IMR-90 (cell line): Measurements from ENCODE around the gene DNAI2. TPM values are rescaled to one million over a fixed set of nuclear protein-coding genes. Genes with fewer than 3 reads are reported as not detected.

Source experiments
- ATAC-seq: fragments of 200-7000 bp; cut with Tn5 transposase; 2 replicates; pipeline ENCODE4 v1.9.1; 2020; ENCODE audit warnings: low read depth, mild to moderate bottlenecking, moderate library complexity
- BruUV-seq: library from RNA; stranded (reverse); fragments of 400-500 nt; replicated peaks from 2 replicates; lab custom pipeline; 2021; lab: Mats Ljungman, UMichigan
- CTCF ChIA-PET: fragments of 300-600 bp; formaldehyde crosslinking; extraction: SDS; loops from one replicate; lab custom pipeline; 2021; ENCODE audit warnings: antibody characterized with exemption; lab: Yijun Ruan, JAX
- POLR2A ChIA-PET: fragments of 300-600 bp; sonication (Branson Sonifier 250); formaldehyde crosslinking; loops from one replicate; lab custom pipeline; 2022; ENCODE audit warnings: antibody characterized with exemption; ENCODE audit not compliant: unreplicated experiment; lab: Charles Lee
- DNase-seq: peaks from one replicate; pipeline ENCODE4 v3.0.0; 2013
- H2AFZ ChIP-seq: replicated peaks from 2 replicates; pipeline ENCODE3; 2013; ENCODE audit warnings: low read length, mild to moderate bottlenecking; ENCODE audit not compliant: poor library complexity
- H2AK5ac ChIP-seq: 2 replicates; pipeline ENCODE4 v1.6.1; 2013; ENCODE audit warnings: low read depth, low read length, inconsistent platforms
- H2AK9ac ChIP-seq: replicated peaks from 2 replicates; pipeline ENCODE3; 2013; ENCODE audit warnings: mild to moderate bottlenecking, low read depth, low read length, moderate library complexity; ENCODE audit not compliant: poor library complexity
- H2BK120ac ChIP-seq: 2 replicates; pipeline ENCODE4 v1.6.1; 2013; ENCODE audit warnings: low read depth, low read length, inconsistent platforms
- H2BK15ac ChIP-seq: 3 replicates; pipeline ENCODE4 v1.6.1; 2013; ENCODE audit warnings: low read depth, low read length, inconsistent platforms
- H2BK20ac ChIP-seq: 2 replicates; pipeline ENCODE4 v1.6.1; 2013; ENCODE audit warnings: low read depth, mild to moderate bottlenecking, inconsistent platforms, low read length, moderate library complexity
- H2BK5ac ChIP-seq: 2 replicates; pipeline ENCODE4 v1.6.1; 2013; ENCODE audit warnings: mild to moderate bottlenecking, low read depth, low read length, inconsistent platforms; ENCODE audit not compliant: poor library complexity, severe bottlenecking
- H3K14ac ChIP-seq: replicated peaks from 2 replicates; pipeline ENCODE4 v1.6.1; 2013; ENCODE audit warnings: low read depth, low read length, inconsistent platforms
- H3K18ac ChIP-seq: 2 replicates; pipeline ENCODE4 v1.6.1; 2013; ENCODE audit warnings: low read depth, low read length, control low read depth
- H3K23ac ChIP-seq: 2 replicates; pipeline ENCODE4 v1.6.1; 2013; ENCODE audit warnings: low read depth, low read length, inconsistent platforms
- H3K27ac ChIP-seq: 2 replicates; pipeline ENCODE4 v1.5.1; 2013; ENCODE audit warnings: mild to moderate bottlenecking, control low read depth, low read length; ENCODE audit not compliant: insufficient read depth
- H3K27me3 ChIP-seq: 2 replicates; pipeline ENCODE4 v1.6.1; 2013; ENCODE audit warnings: low read length; ENCODE audit not compliant: control insufficient read depth, insufficient read depth
- H3K36me3 ChIP-seq: 2 replicates; pipeline ENCODE4 v1.6.1; 2013; ENCODE audit warnings: low read length, mixed read lengths; ENCODE audit not compliant: control insufficient read depth, insufficient read depth
- H3K4ac ChIP-seq: 2 replicates; pipeline ENCODE4 v1.6.1; 2013; ENCODE audit warnings: low read depth, low read length, inconsistent platforms
- H3K4me1 ChIP-seq: 2 replicates; pipeline ENCODE4 v1.6.1; 2013; ENCODE audit warnings: low read length, mixed read lengths; ENCODE audit not compliant: control insufficient read depth, insufficient read depth
- H3K4me2 ChIP-seq: 2 replicates; pipeline ENCODE4 v1.6.1; 2013; ENCODE audit warnings: low read depth, mild to moderate bottlenecking, control low read depth, low read length, moderate library complexity
- H3K4me3 ChIP-seq: 2 replicates; pipeline ENCODE4 v1.5.1; 2013; ENCODE audit warnings: low read depth, mild to moderate bottlenecking, control low read depth, low read length, moderate library complexity; ENCODE audit not compliant: insufficient read depth
- H3K56ac ChIP-seq: 2 replicates; pipeline ENCODE4 v1.6.1; 2013; ENCODE audit warnings: low read length, inconsistent platforms; ENCODE audit not compliant: insufficient read depth; ENCODE audit errors: extremely low read depth
- H3K79me1 ChIP-seq, 2 experiments: 2 replicates each; pipeline ENCODE4 v1.6.1; 2013; ENCODE audit warnings: low read length in 2 of 2, inconsistent platforms in 1 of 2, low read depth in 1 of 2
- H3K9ac ChIP-seq: 2 replicates; pipeline ENCODE4 v1.6.1; 2013; ENCODE audit warnings: low read depth, low read length, control low read depth
- H3K9me1 ChIP-seq: 2 replicates; pipeline ENCODE4 v1.6.1; 2013; ENCODE audit warnings: low read length, inconsistent platforms; ENCODE audit not compliant: insufficient read depth
- H3K9me3 ChIP-seq: 2 replicates; pipeline ENCODE4 v1.6.1; 2013; ENCODE audit warnings: low read length; ENCODE audit not compliant: control insufficient read depth, insufficient read depth
- H4K20me1 ChIP-seq: 2 replicates; pipeline ENCODE4 v1.6.1; 2013; ENCODE audit warnings: low read length, inconsistent platforms; ENCODE audit not compliant: insufficient read depth
- H4K5ac ChIP-seq: 2 replicates; pipeline ENCODE4 v1.6.1; 2013; ENCODE audit warnings: mild to moderate bottlenecking, low read depth, low read length, control low read depth
- H4K8ac ChIP-seq, 2 experiments: 2 replicates each; pipeline ENCODE4 v1.6.1; 2013; ENCODE audit warnings: low read depth in 2 of 2, low read length in 2 of 2, control low read depth in 1 of 2, inconsistent platforms in 1 of 2
- H4K91ac ChIP-seq: 2 replicates; pipeline ENCODE4 v1.6.1; 2013; ENCODE audit warnings: low read depth, low read length, inconsistent platforms; ENCODE audit not compliant: insufficient read depth
- BHLHE40 ChIP-seq: fragments of 150-350 bp; IDR thresholded peaks from 2 replicates; pipeline ENCODE4 v1.6.1; 2016; ENCODE audit warnings: mild to moderate bottlenecking, low read depth, low read length
- CEBPB ChIP-seq: IDR thresholded peaks from 2 replicates; pipeline ENCODE4 v1.6.1; 2012; ENCODE audit warnings: low read depth, low read length, improper control_type of control experiment
- CHD1 ChIP-seq: IDR thresholded peaks from 2 replicates; pipeline ENCODE4 v1.6.1; 2012; ENCODE audit warnings: low read depth, low read length, improper control_type of control experiment
- FOS ChIP-seq: fragments of 150-350 bp; IDR thresholded peaks from 2 replicates; pipeline ENCODE4 v1.6.1; 2016; ENCODE audit warnings: low read depth, low read length
- MAFK ChIP-seq: IDR thresholded peaks from 2 replicates; pipeline ENCODE4 v1.6.1; 2012; ENCODE audit warnings: low read depth, low read length, improper control_type of control experiment
- MAZ ChIP-seq: IDR thresholded peaks from 2 replicates; pipeline ENCODE4 v1.6.1; 2012; ENCODE audit warnings: low read depth, mild to moderate bottlenecking, low read length, improper control_type of control experiment, moderate library complexity, borderline replicate concordance
- MXI1 ChIP-seq: IDR thresholded peaks from 2 replicates; pipeline ENCODE4 v1.6.1; 2012; ENCODE audit warnings: low read depth, mild to moderate bottlenecking, low read length, moderate library complexity, borderline replicate concordance
- RAD21 ChIP-seq: IDR thresholded peaks from 2 replicates; pipeline ENCODE4 v1.6.1; 2012; ENCODE audit warnings: low read length, improper control_type of control experiment
- RCOR1 ChIP-seq: IDR thresholded peaks from 2 replicates; pipeline ENCODE4 v1.6.1; 2012; ENCODE audit warnings: mild to moderate bottlenecking, low read length, improper control_type of control experiment; ENCODE audit not compliant: insufficient replicate concordance
- RFX5 ChIP-seq: IDR thresholded peaks from 2 replicates; pipeline ENCODE4 v1.8.0; 2012; ENCODE audit warnings: low read depth, mild to moderate bottlenecking, low read length, moderate library complexity
- SMC3 ChIP-seq: fragments of 150-350 bp; IDR thresholded peaks from 2 replicates; pipeline ENCODE4 v1.6.1; 2016; ENCODE audit warnings: low read depth, mild to moderate bottlenecking, antibody characterized with exemption, low read length, moderate library complexity
- WGBS, 2 experiments: methylation state at CpG; one replicate each; pipeline versions ENCODE4 v1.1.5 to v1.1.7; 2013; ENCODE audit warnings: missing lambda C conversion rate in 2 of 2; ENCODE audit not compliant: insufficient read length in 1 of 2; ENCODE audit errors: extremely low coverage in 2 of 2; 5-methylcytosine and 5-hydroxymethylcytosine counted together
- dilution Hi-C: fragments of 300-500 bp; cut with HindIII; formaldehyde crosslinking; loops from one replicate; pipeline ENCODE4 v1.14.3; 2018; ENCODE audit warnings: low sequenced_read_pairs; ENCODE audit not compliant: unreplicated experiment
- in situ Hi-C: fragments of 300-500 bp; cut with MboI; formaldehyde crosslinking; loops from 3 replicates; pipeline ENCODE4 v1.14.3; 2019; ENCODE audit warnings: low sequenced_read_pairs, inconsistent platforms, mixed read lengths
- intact Hi-C: fragments of 100-400 bp; cut with micrococcal nuclease; formaldehyde crosslinking; loops from 2 replicates; pipeline ENCODE4 v1.10.0; 2022
- polyA plus RNA-seq, 3 experiments: library from polyadenylated mRNA; depleted of rRNA; stranded (reverse); fragments of >200 nt; gene quantifications; 2 replicates each; pipeline ENCODE4 v1.2.3, GENCODE V29; 2012; ENCODE audit warnings: low replicate concordance in 1 of 3
- total RNA-seq: library from RNA; depleted of rRNA; stranded (reverse); fragments of >200 nt; gene quantifications from 2 replicates; pipeline ENCODE4 v1.2.3, GENCODE V29; 2012
- TF ChIP-seq, protein P1 (sequence below): fragments of 150-350 bp; IDR thresholded peaks from 2 replicates; pipeline ENCODE4 v1.6.1; 2017; ENCODE audit warnings: mild to moderate bottlenecking, antibody characterized with exemption, low read length, low read depth
- TF ChIP-seq, protein P2 (sequence below): fragments of 150-350 bp; IDR thresholded peaks from 2 replicates; pipeline ENCODE4 v1.6.1; 2016; ENCODE audit warnings: low read depth, mild to moderate bottlenecking, low read length, moderate library complexity, borderline replicate concordance
- TF ChIP-seq, protein P3 (sequence below): conservative IDR thresholded peaks from 2 replicates; pipeline ENCODE4 v1.5.1; 2012; ENCODE audit warnings: mild to moderate bottlenecking, low read depth, low read length, improper control_type of control experiment

DNAI2 gene
- total and polyA plus RNA-seq, 2 of the 4 experiments (the other 2 are of a cell fraction): not detected

DNA sequence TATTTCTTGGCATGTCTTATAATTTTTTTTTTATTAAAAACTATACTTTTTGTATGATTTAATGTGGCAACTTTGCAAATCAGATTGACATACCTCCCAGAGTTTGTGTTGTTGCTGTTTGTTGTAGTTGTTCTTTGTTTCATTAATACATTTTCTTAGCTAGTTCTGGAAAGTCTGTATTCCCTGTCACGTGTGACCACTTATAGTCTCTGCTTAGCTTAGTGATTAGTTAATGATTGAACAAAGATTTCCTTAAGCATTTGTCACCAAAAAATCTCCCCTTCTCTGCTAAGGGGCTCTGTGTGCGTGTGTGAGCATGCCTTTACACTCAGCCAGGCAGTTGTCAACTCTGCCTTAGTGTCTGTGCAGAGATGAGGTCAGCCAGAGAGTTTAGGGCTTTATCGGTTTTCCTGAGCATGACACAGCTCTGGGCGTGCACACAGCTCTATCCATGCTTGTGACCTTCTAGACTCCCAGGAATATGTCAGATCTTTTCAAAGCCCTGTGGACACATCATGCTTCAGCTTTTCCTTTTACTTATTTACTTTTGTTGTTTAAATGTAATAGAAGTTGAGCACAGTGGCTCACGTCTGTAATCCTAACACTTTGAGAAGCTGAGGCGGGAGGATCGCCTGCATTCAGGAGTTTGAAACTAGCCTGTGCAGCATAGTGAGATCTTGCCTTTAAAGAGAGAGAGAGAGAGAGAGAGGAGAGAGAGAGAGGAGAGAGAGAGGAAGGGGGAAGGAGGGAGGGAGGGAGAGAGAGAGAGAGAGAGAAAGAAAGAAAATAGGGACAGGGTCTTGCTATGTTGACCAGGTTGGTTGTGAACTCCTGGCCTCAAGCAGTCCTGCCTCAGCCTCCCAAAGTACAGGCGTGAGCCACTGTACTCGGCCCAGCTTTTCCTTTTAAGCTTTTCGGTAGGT is 21.9 kb downstream of the DNAI2 start:
- DNase-seq: no peak
- no peaks in the 10 kb centered on the region for H4K20me1 ChIP-seq
- no peak overlapping the region for H4K5ac ChIP-seq
- WGBS, 2 experiments: 44% methylated on average over 6 of the region's 10 CpGs; no CpG with 5 or more reads in 1 of the 2 experiments
- H3K4me3 ChIP-seq: no peak overlapping the region
- H2BK5ac ChIP-seq: no peak overlapping the region
- H3K27ac ChIP-seq: no peak overlapping the region
- dilution Hi-C loops (no loop called here), intact Hi-C loops (no loop called here), in situ Hi-C loops (no loop called here)
- no peak overlapping the region for H2AFZ ChIP-seq
- H3K36me3 ChIP-seq: no peaks in the 10 kb centered on the region
- POLR2A ChIA-PET: no interaction called here
- H3K4me2 ChIP-seq: no peak overlapping the region
- no peak overlapping the region for H2BK120ac ChIP-seq
- no peak overlapping the region for H2AK5ac ChIP-seq
- no peaks in the 10 kb centered on the region for H3K9me1 ChIP-seq
- H4K8ac ChIP-seq: no peak overlapping the region
- no peaks in the 10 kb centered on the region; the same call in 1 of the 2 replicates for H3K27me3 ChIP-seq
- H2BK15ac ChIP-seq: no peak overlapping the region
- H3K9ac ChIP-seq: no peak overlapping the region
- no peaks in the 10 kb centered on the region for H3K9me3 ChIP-seq
- no peak overlapping the region for H3K14ac ChIP-seq
- CTCF ChIA-PET: interaction anchor here (1.0 kb wide), 1 partner anchor 82 kb away, joined by 4 read pairs; the partner anchor contains the start of gene TTYH2
- H3K56ac ChIP-seq: no peak overlapping the region
- no peak overlapping the region for H3K23ac ChIP-seq
- no peak overlapping the region for H4K91ac ChIP-seq
- no peak overlapping the region for H2BK20ac ChIP-seq
- H3K4ac ChIP-seq: no peak overlapping the region
- H3K79me1 ChIP-seq: no peaks in the 10 kb centered on the region
- H3K4me1 ChIP-seq: no peaks in the 10 kb centered on the region
- no peak for ATAC-seq
- BruUV-seq: no TSS peak
- no peak overlapping the region for H3K18ac ChIP-seq
- no peak overlapping the region for H2AK9ac ChIP-seq
- no peak for TF ChIP-seq MAFK
- TF ChIP-seq, protein P1, sequence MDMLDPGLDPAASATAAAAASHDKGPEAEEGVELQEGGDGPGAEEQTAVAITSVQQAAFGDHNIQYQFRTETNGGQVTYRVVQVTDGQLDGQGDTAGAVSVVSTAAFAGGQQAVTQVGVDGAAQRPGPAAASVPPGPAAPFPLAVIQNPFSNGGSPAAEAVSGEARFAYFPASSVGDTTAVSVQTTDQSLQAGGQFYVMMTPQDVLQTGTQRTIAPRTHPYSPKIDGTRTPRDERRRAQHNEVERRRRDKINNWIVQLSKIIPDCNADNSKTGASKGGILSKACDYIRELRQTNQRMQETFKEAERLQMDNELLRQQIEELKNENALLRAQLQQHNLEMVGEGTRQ: no peak
- TF ChIP-seq SMC3: no peak
- TF ChIP-seq CHD1: no peak
- no peak for TF ChIP-seq RFX5
- TF ChIP-seq, protein P2, sequence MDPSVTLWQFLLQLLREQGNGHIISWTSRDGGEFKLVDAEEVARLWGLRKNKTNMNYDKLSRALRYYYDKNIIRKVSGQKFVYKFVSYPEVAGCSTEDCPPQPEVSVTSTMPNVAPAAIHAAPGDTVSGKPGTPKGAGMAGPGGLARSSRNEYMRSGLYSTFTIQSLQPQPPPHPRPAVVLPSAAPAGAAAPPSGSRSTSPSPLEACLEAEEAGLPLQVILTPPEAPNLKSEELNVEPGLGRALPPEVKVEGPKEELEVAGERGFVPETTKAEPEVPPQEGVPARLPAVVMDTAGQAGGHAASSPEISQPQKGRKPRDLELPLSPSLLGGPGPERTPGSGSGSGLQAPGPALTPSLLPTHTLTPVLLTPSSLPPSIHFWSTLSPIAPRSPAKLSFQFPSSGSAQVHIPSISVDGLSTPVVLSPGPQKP: no peak
- no peak for TF ChIP-seq RCOR1
- no peak for TF ChIP-seq BHLHE40
- TF ChIP-seq, protein P3, sequence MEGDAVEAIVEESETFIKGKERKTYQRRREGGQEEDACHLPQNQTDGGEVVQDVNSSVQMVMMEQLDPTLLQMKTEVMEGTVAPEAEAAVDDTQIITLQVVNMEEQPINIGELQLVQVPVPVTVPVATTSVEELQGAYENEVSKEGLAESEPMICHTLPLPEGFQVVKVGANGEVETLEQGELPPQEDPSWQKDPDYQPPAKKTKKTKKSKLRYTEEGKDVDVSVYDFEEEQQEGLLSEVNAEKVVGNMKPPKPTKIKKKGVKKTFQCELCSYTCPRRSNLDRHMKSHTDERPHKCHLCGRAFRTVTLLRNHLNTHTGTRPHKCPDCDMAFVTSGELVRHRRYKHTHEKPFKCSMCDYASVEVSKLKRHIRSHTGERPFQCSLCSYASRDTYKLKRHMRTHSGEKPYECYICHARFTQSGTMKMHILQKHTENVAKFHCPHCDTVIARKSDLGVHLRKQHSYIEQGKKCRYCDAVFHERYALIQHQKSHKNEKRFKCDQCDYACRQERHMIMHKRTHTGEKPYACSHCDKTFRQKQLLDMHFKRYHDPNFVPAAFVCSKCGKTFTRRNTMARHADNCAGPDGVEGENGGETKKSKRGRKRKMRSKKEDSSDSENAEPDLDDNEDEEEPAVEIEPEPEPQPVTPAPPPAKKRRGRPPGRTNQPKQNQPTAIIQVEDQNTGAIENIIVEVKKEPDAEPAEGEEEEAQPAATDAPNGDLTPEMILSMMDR: no peak
- TF ChIP-seq MXI1: no peak
- no peak for TF ChIP-seq RAD21
- TF ChIP-seq MAZ: no peak
- no peak for TF ChIP-seq CEBPB
- TF ChIP-seq FOS: no peak
